TTC549 (cell line): ENCODE data around the gene NPY4R.
"Not testable (repeated sequence)": the region's sequence is repeated elsewhere in the genome, so short reads cannot be mapped to it uniquely, and the experiment has no call there.

Experiments
- FAIRE-seq: peaks from 2 replicates; lab custom pipeline; 2012; peaks lifted over from hg19 to GRCh38; lab: Jason Lieb, UNC

NPY4R gene

DNA sequence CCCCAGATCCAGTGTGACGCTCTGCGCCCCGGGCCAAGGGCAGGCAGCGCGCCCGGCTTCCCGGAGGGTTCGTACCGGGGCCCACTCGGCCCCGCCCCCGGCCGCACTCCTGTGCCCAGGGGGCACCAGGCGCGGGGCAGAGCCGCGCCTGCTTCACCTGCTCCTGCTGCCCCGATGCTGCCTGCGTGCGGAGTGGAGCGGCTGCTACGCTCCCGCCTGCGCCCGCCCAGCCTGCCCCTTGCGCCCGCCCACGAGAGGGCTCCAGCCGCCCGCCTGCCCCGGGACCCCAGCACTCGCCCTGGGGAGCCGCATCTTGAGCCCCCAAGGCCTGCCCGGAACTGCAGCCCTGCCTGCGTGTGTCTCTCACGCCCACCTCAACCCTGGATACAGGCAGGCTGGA lies at the start of gene NPY4R:
TSS of gene NPY4R (minus strand) at position 194 of the 400 bp plus-strand sequence. CDS start 3,323 bp downstream, outside the sequence.
- not testable (repeated sequence) for FAIRE-seq

DNA sequence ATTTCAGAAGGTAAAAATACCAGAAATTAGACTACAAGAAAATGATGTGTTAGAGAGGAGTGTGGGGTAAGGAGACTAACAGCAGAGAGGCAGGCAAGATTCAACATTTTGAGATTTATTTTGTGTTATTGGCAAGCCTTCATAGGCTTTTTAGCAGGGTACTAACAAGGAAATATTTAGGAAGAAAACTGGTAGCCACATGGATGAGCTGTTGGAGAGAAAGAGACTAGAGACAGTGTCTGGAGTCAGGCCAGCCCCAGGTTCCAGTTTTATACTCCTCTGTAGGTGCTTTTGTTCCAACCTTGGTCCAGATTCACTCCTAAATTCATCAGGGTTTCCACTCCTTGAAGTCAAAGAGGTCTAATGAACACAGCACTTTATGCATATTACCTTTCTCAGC lies 49.6 kb upstream of the NPY4R start:
- FAIRE-seq = no peak

DNA sequence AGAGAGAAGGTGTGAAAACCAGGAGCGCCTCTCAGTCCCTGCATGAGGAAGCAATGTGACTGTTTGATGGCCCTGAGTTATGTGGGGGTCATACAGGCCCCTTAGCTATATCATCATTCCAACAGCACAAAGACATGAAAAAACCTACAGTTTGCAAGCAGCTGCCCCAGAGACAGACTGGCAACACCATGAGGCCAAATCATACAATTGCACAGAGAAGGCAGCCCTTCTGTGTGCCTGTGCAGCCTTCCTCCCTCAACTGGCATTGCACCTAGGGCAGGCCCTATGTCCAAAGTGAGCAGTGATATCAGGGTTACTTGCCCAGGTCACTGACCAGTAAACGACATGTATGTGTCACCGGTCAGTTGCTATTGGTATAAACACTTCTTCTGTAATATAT lies 49.1 kb upstream of the NPY4R start:
- FAIRE-seq = no peak

DNA sequence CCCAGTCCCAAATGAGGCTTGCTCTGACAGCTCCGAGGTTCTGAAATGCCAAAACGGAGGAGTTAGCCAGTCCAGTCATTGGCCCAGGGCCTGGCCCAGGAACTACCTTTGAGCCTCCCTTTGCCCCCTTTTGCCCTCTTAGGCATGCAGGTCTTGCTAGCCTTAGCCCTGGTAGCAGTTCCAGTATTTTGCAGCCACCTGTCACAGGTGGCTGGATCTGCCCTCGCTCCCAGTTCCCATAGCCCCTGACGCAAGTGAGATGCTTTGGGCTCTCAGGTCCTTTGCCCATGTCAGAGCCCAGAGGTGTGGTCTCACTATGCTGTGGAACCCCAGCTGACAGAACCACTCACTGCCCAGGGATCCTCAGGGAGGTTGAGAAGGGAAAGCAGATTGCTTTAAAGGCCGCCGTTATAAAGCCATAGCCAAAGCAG lies 48.7 kb upstream of the NPY4R start:
- FAIRE-seq = no peak

DNA sequence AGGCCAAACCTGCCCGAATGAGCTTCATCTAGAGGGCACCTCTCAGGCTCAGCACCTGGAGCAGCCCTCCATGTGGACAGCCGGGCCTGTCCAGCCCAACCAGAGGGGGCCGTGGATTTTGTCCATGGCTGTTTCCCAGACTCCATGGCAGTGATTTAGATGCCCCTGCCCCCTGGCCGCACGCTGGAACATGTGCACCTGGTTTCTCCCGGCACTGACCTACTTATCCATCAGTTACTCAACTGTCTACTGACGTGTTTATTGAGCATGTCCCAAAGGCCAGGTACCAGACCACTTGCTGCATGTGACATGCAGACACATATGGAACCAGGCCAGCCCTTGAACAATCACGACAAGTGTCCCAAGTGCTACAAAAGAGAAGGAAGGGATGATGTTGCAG lies 47.6 kb upstream of the NPY4R start:
- FAIRE-seq = not testable (repeated sequence)

GRCh38 chr10:46512725-46513124 lies 47.0 kb upstream of the NPY4R start:
- FAIRE-seq = not testable (repeated sequence)

DNA sequence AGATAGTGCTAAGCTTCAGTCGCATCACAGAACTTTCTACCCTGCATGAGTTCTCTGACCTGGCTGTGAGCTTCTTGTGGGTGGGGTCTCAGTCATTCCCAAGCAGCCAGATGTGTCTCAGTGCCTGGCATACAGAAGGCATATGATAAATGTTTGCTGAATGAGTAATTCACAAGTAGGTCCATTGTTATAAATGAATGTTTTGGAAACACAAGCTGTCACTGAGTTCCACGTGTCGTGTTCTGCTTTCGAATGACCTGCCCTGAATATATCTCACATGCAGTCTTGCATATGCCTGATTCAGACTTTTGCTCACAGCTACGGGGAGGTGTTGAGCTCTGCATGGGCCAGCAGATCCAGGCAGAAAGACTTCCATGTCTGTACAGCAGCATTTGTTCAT lies 46.2 kb upstream of the NPY4R start:
- not testable (repeated sequence) for FAIRE-seq

DNA sequence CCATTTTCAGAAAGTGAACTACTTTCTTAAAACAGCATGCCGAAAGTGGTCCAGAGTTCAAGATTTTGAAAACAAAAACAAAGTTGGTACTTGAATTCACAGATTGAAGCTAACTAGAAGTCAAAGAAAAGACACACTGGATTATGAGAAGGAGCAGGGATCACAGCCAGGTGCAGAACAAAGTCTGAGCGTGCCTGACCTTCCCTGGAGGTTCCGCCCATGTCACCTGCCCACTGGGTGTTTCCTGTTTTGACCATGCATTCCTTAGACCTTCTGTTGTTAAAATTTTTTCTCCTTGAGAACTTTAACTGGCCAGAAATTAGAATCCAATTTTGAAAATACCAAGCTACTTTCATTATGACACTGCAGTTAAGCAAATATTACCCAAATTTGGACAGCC lies 34.2 kb upstream of the NPY4R start:
- not testable (repeated sequence) for FAIRE-seq

DNA sequence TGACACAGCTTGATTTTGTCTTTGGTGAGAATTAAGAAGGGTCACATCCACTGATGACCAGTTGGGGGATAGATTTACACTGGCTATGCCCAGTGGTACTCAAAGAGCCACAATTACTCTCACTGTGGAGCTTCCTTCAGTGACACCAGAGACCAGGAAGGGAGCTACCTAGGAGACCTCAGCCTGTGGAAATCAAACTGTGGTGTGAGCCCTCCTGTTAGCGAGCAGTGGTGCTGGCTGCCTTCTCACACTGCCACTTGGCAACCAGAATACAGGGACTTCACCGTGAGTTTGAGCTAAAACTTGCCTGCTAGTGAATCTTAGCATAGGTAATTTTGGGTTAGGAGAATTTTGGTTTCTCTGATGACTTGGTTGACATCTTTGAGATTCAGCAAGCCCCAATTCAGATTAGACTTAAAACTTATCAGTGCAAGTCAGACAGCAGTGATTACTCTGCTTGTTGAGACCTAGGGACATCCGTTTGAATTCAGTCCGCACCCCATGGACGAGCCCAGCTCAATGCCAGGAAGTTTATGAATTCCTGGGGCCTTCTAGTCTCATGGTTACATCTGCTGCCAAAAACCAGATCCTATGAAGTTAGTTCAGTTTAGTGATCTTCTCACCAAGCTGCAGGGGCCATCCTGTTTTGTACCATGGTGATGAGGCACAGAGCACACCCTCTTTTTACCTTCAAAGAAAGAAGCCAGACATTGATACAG lies 33.4 kb upstream of the NPY4R start:
- FAIRE-seq = not testable (repeated sequence)

DNA sequence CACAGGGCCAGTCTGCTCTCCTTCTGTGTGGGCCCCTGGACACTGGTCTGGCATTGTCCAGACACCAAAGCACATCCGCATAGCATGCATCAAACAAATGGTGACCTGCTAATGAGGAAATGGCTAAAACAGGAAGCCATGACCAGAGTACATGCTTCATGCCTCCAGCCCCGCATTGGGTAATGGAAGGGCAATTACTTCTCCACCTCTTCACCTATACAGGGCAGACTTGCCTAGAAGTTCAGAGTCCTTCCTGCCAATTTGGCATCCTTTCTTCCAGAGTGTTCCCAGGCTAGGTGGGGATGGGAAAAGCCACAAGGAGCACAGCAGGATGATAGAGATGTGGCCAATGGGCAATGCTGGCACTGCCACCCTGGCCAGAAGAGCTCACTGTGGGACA lies 32.1 kb upstream of the NPY4R start:
- not testable (repeated sequence) for FAIRE-seq

DNA sequence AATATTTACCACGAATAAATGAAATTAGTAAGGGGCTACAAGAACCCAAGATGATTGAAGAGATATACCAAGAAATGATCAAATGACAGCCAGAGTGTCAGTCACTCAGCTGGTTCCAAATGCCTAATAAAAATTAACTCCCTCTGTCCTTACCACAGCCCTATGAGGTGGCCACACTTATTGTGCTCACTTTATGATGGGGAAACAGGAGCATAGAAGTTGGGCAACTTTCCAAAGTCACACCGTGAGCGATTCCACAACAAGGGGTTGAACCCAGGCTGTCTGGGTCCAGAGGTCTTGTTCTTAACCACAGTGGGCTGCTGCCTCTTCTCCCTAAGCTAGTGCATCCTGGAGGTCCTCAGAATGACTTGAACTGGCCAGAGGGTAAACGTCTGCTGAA lies 31.6 kb upstream of the NPY4R start:
- not testable (repeated sequence) for FAIRE-seq

DNA sequence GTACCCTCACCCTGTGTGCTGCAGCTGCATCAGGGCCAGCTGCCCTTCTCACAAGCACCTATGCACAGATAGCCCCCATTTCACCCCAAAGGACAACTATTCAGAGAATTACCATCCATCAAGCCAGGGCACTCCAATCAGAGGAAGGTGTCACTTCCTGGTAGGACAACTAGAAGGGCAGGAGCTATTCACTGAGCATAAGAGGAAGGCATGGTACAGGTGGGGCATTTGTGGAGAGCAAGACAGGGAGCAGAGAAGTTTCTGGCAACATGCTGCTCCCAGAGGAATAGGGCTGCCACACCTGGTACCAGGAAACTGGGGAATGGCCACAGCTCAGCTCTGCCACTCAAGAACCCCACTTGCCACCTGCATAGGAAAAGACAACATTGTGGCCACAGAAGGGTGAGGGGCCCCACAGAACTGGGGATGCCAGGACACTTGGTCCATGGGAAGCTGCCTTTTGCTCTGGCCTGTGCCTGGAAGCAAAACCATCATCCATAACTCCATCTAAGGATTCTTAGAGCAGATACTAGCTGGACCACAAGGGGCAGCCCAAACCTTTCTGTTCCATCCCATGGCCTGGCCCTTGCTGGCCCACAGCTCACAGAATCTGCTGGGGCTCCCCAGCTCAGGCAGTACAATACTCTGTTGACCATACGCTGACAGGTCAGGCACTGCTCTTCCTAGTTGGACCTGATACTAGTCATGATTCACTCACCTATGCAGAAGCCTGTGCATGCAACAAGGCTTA lies 25.8 kb upstream of the NPY4R start:
- FAIRE-seq = not testable (repeated sequence)

- not testable (repeated sequence) for FAIRE-seq
These were observed 24.5 kb upstream of the NPY4R start for GRCh38 chr10:46490285-46490684.

- not testable (repeated sequence) for FAIRE-seq
These were observed 20.7 kb upstream of the NPY4R start for GRCh38 chr10:46486459-46486858.

GRCh38 chr10:46474746-46475320 lies 9.1 kb upstream of the NPY4R start:
- FAIRE-seq = not testable (repeated sequence)

GRCh38 chr10:46473758-46474157 lies 8.0 kb upstream of the NPY4R start:
- not testable (repeated sequence) for FAIRE-seq

DNA sequence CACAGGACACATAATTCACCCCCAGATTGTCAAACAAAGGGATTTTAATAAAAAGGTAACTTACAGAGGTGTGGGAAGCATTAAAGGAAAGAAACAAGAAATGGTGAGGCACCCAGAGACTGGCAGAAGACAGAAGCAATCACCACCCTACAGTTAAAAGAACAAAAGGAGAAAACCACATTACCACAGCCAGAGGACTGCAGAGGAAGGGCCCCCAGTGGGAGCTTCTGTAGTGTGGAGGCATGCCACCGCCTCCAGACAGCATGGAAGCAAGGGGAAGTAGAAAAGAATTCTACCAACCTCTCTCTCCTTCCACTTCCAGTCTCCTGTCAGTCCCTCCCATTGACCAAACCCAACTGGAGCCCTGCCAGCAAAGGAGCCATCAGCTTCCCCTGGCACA lies 4.4 kb upstream of the NPY4R start:
- not testable (repeated sequence) for FAIRE-seq

DNA sequence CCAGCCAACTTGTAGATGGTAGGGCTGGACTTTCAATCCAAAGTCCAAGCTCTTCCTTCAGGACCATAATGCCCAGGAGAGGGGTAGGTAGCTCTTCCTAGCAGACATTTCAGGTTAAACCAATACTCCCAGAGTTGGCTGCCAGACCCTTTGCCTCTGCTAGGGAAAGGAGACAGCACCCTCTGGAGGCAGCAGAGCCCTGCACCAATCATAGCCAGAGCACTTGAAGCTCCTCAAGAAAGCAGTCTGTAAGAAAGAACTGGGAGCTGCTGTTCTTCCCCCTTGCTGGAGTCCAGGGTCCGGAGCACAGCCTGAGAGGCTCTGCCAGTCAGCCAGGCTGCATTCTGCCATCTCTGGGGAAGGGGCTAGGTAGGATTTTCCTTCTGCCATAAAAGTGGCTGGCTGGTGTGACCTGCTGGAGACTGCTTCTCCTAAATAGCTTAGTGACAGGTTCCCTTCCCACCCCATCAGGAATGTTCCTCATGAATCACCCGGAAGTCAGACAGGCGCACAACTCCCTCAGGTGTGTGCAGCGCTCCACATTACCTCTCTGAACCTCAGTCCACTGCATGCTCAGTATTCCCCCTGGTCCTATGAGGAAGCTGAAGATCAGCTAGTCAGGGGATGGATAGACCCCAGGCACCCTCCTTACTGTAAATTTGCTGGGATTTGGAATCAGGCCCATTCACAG lies 2.5 kb upstream of the NPY4R start:
- not testable (repeated sequence) for FAIRE-seq

GRCh38 chr10:46463608-46464007 lies 2.1 kb downstream of the NPY4R start:
- FAIRE-seq = not testable (repeated sequence)

DNA sequence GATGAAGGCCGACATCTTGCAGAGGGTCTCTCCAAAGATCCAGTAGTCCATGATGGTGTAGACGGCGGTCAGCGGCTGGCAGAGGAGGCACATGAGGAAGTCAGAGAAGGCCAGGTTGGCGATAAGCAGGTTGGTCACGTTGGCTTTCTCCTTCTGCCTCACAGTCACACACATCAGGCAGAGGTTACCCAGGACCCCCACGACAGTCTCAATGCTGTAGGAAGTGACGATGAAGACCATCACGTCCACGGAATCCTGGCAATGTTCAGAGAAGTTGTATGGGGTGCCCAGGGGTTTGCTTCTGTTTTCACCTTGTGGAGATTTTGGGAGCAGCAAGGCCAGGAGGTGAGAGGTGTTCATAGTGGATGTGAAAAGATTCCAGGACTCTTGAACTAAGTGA lies 3.5 kb downstream of the NPY4R start:
- FAIRE-seq = not testable (repeated sequence)

DNA sequence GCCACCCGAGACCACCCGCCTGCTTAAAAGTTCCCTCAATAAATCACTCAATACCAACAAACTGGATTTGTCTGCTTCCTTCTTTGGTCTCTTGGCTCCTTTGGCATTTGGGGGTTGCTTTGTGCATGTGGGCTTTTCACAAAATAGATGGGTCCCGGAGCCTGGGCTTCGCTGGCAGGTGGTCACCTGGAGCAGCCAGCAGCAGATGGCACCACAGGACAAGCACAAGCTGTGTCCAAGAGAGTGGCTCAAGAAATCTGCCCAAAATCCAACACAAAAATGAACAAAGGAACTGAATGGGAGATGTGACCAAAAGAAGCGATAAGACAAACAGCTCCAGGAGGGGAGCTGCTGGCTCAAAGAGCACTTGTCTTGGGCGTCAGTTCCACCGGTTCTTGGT lies 6.2 kb downstream of the NPY4R start:
- FAIRE-seq = not testable (repeated sequence)

DNA sequence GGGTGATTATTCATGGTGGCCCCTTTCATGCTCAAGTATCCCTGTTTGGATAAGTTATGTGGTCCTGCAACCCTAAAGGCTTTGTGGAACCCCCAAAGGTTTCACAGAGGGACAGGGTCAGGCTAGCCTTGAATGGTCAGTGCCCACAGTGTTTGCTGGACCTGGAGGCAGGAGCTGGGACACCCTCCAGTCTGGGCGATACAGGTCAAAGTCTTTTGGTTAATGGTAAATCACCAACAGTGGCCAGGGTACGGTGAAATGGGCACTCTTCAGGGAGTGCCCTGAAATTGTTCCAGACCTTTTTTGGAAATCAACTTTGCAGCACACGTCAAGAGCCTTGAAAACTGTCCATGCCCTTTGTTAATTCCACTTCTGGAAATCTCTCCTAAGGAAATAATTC lies 8.7 kb downstream of the NPY4R start:
- not testable (repeated sequence) for FAIRE-seq
